ENCODE data around the gene TTC9C. TPM values are rescaled to one million over a fixed set of nuclear protein-coding genes. Genes with fewer than 3 reads are reported as not detected.

The TTC9C gene
- total and polyA plus RNA-seq, 2 of the 13 experiments (the other 11 are each of a cell fraction or from before 2014, with no cell fraction given), result 28.0 to 36.4 TPM

DNA sequence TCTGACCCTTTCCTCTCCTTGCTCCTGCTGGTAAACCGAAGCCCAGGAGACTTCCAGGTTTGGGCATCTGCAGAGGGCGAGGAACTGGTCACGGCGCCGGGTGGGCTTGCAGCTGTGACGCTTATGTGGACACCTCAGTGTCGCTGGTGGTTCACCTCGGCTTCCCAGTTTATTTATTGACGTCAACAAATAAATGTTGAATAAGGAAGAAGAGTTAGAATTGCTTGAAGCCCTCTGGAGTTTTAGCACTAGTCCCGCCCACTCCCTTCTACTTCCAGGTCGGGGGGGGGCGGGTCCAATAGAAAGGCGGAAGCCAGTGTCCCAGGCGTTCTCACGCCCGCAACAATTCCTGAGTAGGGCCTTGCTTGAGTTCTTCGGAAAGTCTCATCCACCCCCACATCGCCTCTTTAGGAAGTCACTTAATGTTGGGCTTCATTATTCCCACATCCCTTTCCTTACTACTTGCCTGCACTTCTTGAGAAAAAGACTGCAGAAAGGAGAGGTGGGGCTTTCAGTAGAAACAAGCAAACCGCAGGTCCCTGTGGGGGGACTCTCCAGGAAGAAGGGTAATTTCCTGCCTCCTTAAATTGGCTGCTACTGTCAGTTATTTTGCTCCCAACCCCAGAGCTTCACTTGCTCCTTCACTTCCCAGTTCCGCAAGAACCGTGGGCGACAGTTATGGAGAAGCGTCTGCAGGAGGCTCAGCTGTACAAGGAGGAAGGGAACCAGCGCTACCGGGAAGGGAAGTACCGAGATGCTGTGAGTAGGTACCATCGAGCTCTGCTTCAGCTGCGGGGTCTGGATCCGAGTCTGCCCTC, at the start of gene TTC9C (continued):
- TF ChIP-seq, protein P1, sequence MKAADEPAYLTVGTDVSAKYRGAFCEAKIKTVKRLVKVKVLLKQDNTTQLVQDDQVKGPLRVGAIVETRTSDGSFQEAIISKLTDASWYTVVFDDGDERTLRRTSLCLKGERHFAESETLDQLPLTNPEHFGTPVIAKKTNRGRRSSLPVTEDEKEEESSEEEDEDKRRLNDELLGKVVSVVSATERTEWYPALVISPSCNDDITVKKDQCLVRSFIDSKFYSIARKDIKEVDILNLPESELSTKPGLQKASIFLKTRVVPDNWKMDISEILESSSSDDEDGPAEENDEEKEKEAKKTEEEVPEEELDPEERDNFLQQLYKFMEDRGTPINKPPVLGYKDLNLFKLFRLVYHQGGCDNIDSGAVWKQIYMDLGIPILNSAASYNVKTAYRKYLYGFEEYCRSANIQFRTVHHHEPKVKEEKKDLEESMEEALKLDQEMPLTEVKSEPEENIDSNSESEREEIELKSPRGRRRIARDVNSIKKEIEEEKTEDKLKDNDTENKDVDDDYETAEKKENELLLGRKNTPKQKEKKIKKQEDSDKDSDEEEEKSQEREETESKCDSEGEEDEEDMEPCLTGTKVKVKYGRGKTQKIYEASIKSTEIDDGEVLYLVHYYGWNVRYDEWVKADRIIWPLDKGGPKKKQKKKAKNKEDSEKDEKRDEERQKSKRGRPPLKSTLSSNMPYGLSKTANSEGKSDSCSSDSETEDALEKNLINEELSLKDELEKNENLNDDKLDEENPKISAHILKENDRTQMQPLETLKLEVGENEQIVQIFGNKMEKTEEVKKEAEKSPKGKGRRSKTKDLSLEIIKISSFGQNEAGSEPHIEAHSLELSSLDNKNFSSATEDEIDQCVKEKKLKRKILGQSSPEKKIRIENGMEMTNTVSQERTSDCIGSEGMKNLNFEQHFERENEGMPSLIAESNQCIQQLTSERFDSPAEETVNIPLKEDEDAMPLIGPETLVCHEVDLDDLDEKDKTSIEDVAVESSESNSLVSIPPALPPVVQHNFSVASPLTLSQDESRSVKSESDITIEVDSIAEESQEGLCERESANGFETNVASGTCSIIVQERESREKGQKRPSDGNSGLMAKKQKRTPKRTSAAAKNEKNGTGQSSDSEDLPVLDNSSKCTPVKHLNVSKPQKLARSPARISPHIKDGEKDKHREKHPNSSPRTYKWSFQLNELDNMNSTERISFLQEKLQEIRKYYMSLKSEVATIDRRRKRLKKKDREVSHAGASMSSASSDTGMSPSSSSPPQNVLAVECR (CRISPR knock-in tag; IDR thresholded peaks at IDR 0.05; ENCODE audit: borderline replicate concordance), result peak; percentile 85; the same call in 1 of the 2 replicates
- TF ChIP-seq ASH2L (IDR thresholded peaks at IDR 0.05; ENCODE audit: insufficient read length, low read depth, low read length), result peak; percentile 81
- TF ChIP-seq, protein P2, sequence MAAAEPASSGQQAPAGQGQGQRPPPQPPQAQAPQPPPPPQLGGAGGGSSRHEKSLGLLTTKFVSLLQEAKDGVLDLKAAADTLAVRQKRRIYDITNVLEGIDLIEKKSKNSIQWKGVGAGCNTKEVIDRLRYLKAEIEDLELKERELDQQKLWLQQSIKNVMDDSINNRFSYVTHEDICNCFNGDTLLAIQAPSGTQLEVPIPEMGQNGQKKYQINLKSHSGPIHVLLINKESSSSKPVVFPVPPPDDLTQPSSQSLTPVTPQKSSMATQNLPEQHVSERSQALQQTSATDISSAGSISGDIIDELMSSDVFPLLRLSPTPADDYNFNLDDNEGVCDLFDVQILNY (CRISPR knock-in tag; conservative IDR thresholded peaks at IDR 0.05), result 0 out of 2 replicates have a peak, but pooled peaks have one; percentile 23
- 0 out of 2 replicates have a peak, but pooled peaks have one; percentile 26 for TF ChIP-seq ZZZ3 (CRISPR knock-in tag; IDR thresholded peaks at IDR 0.05; ENCODE audit: borderline replicate concordance)
- no peak for TF ChIP-seq CBX1 (IDR thresholded peaks at IDR 0.05; ENCODE audit: low read depth)
- peak; percentile 33; the same call in 1 of the 2 replicates for TF ChIP-seq NR2F2 (IDR thresholded peaks at IDR 0.05; ENCODE audit: borderline replicate concordance, low read depth)
- TF ChIP-seq, protein P3, sequence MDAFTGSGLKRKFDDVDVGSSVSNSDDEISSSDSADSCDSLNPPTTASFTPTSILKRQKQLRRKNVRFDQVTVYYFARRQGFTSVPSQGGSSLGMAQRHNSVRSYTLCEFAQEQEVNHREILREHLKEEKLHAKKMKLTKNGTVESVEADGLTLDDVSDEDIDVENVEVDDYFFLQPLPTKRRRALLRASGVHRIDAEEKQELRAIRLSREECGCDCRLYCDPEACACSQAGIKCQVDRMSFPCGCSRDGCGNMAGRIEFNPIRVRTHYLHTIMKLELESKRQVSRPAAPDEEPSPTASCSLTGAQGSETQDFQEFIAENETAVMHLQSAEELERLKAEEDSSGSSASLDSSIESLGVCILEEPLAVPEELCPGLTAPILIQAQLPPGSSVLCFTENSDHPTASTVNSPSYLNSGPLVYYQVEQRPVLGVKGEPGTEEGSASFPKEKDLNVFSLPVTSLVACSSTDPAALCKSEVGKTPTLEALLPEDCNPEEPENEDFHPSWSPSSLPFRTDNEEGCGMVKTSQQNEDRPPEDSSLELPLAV (CRISPR knock-in tag; conservative IDR thresholded peaks at IDR 0.05; ENCODE audit: low read depth), result no peak
- TF ChIP-seq NFATC3 (CRISPR knock-in tag; IDR thresholded peaks at IDR 0.05), result no peak
- peak; percentile 51; the same call in 1 of the 2 replicates for TF ChIP-seq ZNF264 (CRISPR knock-in tag; IDR thresholded peaks at IDR 0.05)
- TF ChIP-seq, protein P4, sequence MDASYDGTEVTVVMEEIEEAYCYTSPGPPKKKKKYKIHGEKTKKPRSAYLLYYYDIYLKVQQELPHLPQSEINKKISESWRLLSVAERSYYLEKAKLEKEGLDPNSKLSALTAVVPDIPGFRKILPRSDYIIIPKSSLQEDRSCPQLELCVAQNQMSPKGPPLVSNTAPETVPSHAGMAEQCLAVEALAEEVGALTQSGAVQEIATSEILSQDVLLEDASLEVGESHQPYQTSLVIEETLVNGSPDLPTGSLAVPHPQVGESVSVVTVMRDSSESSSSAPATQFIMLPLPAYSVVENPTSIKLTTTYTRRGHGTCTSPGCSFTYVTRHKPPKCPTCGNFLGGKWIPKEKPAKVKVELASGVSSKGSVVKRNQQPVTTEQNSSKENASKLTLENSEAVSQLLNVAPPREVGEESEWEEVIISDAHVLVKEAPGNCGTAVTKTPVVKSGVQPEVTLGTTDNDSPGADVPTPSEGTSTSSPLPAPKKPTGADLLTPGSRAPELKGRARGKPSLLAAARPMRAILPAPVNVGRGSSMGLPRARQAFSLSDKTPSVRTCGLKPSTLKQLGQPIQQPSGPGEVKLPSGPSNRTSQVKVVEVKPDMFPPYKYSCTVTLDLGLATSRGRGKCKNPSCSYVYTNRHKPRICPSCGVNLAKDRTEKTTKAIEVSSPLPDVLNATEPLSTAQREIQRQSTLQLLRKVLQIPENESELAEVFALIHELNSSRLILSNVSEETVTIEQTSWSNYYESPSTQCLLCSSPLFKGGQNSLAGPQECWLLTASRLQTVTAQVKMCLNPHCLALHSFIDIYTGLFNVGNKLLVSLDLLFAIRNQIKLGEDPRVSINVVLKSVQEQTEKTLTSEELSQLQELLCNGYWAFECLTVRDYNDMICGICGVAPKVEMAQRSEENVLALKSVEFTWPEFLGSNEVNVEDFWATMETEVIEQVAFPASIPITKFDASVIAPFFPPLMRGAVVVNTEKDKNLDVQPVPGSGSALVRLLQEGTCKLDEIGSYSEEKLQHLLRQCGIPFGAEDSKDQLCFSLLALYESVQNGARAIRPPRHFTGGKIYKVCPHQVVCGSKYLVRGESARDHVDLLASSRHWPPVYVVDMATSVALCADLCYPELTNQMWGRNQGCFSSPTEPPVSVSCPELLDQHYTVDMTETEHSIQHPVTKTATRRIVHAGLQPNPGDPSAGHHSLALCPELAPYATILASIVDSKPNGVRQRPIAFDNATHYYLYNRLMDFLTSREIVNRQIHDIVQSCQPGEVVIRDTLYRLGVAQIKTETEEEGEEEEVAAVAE (CRISPR knock-in tag; IDR thresholded peaks at IDR 0.05; ENCODE audit: borderline replicate concordance), result peak; percentile 41; the same call in 1 of the 2 replicates
- TF ChIP-seq ZNF652 (CRISPR knock-in tag; IDR thresholded peaks at IDR 0.05; ENCODE audit: borderline replicate concordance, low read depth), result peak; percentile 75; the same call in 1 of the 2 replicates
- TF ChIP-seq THAP11 (CRISPR knock-in tag; IDR thresholded peaks at IDR 0.05), result peak; percentile 83
- peak; percentile 35 for TF ChIP-seq YY1 (IDR thresholded peaks at IDR 0.05; ENCODE audit: insufficient read depth, insufficient replicate concordance, low read depth, low read length)
- peak; percentile 77; the same call in 1 of the 2 replicates for TF ChIP-seq CHD4 (IDR thresholded peaks at IDR 0.05; ENCODE audit: borderline replicate concordance, low read length)
- 0 out of 2 replicates have a peak, but pooled peaks have one; percentile 14 for TF ChIP-seq ZKSCAN1 (IDR thresholded peaks at IDR 0.05; ENCODE audit: low read length)
- TF ChIP-seq ZNF232 (CRISPR knock-in tag; IDR thresholded peaks at IDR 0.05; ENCODE audit: borderline replicate concordance), result peak; percentile 86
- no peak for TF ChIP-seq ZBTB21 (CRISPR knock-in tag; IDR thresholded peaks at IDR 0.05)
